Activated CD8-positive, alpha-beta memory T cell treated with anti-CD3 and anti-CD28 coated beads for 4 hours (primary cell): ENCODE measurements around the gene TRIM5.

ENCODE experiments used
- DNase-seq, 2 donors: peaks; one replicate each; pipeline ENCODE4 v3.0.0-alpha.2; 2020; ENCODE audit warnings: low read depth in 2 of 2

TRIM5 gene

DNA sequence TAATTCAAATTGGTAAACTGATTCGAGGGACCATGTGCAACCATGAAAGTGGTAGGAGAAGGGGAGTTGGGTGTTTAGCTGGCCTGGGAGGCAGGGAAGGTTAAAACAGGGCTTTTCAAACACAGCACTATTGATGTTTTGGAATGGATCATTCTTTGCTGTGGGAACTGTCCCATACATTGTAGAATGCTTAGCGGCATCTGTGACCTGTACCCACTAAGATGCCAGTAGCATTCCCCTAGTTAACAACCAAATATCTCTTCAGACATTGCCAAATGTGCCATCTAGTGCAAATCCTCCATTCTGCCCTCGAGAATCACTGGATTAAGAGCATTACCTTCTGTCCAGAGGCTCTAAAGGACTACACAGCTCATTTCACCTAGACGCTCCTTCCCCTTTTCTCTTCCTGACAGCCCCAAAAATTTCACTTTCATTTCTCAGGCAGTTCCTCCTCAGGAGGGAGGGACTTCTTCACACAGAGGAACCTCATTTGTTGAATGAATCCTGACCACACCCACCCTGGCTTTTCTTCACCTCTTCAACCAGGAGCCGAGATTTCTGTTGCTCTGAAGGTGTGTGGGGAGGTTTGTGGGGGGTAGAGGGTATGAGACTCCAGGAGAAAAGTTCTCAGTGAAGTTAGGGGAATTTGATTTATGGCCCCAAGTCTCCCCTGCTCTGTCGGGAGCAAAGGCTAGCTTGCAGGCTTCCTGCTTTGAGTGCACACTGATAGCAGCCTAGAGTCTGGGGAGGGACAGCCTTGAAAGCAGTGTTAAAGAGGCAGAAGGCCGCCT is 60.2 kb downstream of the TRIM5 start, which contains the start of gene TRIM34:
TSS of gene TRIM34 (plus strand) at position 513 of the 791 bp plus-strand sequence. CDS start 7,331 bp downstream, outside the sequence.
- DNase-seq: peak; percentile 31 to 55

- DNase-seq: no peak
Observed at GRCh38 chr11:5622802-5623201, 62.1 kb downstream of the TRIM5 start.

- no peak for DNase-seq
Observed at GRCh38 chr11:5621580-5621979, 63.3 kb downstream of the TRIM5 start.

DNA sequence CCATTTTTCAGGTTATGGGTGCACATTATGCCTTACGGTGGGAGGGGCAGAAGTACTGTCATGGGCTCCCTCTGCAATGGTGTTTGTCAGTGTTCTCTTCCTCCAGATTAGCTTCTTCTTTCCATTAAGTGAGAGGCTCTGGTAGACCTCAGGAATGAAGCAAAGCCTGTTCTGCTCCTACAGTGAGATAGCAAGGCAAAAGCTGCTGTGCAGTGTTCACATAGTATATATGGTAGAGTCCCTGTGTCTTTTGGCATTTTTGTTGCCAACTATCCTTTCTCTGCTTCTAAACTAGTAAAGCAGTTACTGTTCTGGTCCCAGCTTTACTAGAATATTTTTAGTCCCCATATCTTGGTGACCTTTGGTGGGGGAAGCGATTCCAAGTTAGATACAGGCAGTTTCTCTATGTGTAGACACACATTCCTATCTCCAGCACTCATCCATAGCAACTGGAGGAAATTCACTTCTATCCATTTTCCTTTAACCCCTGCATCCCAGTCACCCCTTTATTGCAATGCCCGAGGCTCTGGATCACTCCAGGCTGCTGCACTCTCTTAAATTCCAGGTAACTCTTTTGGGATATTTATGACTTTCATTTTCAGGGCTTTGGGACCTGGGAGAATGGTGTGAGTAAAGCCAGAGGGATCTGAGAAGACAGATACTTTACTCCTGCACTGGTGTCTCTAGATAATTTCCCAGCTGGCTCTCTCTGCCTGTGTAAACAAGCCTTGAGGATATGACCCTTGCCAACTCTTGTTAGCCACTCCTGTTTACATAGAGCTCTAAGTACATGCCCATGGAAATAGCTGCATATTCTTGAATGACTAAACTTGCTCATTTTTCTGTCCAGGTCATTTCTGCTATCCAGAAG is 64.0 kb downstream of the TRIM5 start:
- DNase-seq: no peak

DNA sequence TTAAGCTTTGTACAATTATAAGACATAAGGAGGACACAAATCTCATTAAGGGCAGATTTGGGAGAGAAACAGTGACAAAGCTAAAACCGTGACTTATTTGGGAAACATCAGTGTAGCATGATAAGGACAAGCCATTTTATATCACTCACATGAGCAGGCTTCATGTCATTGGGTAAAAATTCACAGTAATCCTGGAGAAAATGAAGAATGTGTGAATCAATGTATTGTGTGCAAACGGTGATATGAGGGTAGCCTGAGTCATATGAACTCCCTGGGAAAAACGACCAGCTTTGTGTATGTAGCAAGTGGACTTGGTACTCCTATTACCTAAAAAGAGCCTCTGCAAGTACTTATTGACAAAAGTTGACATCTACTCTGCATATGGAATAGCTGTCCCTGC is 66.1 kb downstream of the TRIM5 start:
- DNase-seq: no peak
